HCT116 (cell line): ENCODE data around the gene TCAP. TPM values are rescaled to one million over a fixed set of nuclear protein-coding genes. Genes with fewer than 3 reads are reported as not detected.

Source experiments
- ATAC-seq: fragments of 200-7000 bp; cut with Tn5 transposase; 2 replicates; pipeline ENCODE4 v1.9.1; 2020; ENCODE audit warnings: mild to moderate bottlenecking, moderate library complexity
- BruUV-seq: library from RNA; stranded (reverse); fragments of 400-500 nt; replicated peaks from 2 replicates; lab custom pipeline; 2021; lab: Mats Ljungman, UMichigan
- CTCF ChIA-PET: fragments of 300-600 bp; sonication (Branson Sonifier 250); formaldehyde crosslinking; loops from one replicate; lab custom pipeline; 2021; ENCODE audit warnings: antibody characterized with exemption; lab: Charles Lee
- POLR2A ChIA-PET: fragments of 300-600, 350-600 bp; sonication (Branson Sonifier 250); formaldehyde crosslinking; loops from one replicate; lab custom pipeline; 2021; ENCODE audit warnings: antibody characterized with exemption; lab: Charles Lee
- RAD21 ChIA-PET, 2 experiments: fragments of 300-600 bp; sonication (Branson Sonifier 250); formaldehyde crosslinking; loops; one replicate each; lab custom pipeline; 2023; ENCODE audit warnings: low total read pairs in 2 of 2; ENCODE audit not compliant: uncharacterized antibody in 2 of 2, unreplicated experiment in 2 of 2, low non-redundant PET in 1 of 2; lab: Charles Lee
- DNase-seq: peaks from one replicate; pipeline ENCODE4 v3.0.0-alpha.2; 2010; ENCODE audit warnings: low read depth, low spot score
- H2AFZ ChIP-seq: fragments of 200-600 bp; shearing (Covaris generic), sonication (generic); 2 replicates; pipeline ENCODE4 v1.6.1; 2017; ENCODE audit warnings: low read depth, mixed run types, mixed read lengths, antibody characterized with exemption, low read length; ENCODE audit not compliant: poor library complexity, severe bottlenecking
- H3K27ac ChIP-seq: 2 replicates; pipeline ENCODE4 v1.5.1; 2012; ENCODE audit warnings: low read depth, low read length
- H3K27me3 ChIP-seq: fragments of 200-600 bp; sonication (generic); 2 replicates; pipeline ENCODE4 v1.6.1; 2016; ENCODE audit warnings: mixed run types, low read length, mixed read lengths; ENCODE audit not compliant: insufficient read depth
- H3K36me3 ChIP-seq, 2 experiments: fragments of 200-500 bp in 1 of 2; fragments of 200-600 bp in 1 of 2; sonication (Bioruptor generic) in 1 of 2; sonication (generic) in 1 of 2; 2 replicates each; pipeline versions ENCODE4 v1.5.1 to v1.6.1; 2014 to 2016; ENCODE audit warnings: low read length in 2 of 2, inconsistent platforms in 1 of 2, mixed read lengths in 1 of 2, mixed run types in 1 of 2; ENCODE audit not compliant: insufficient read depth in 2 of 2, control insufficient read depth in 1 of 2
- H3K4me1 ChIP-seq, 2 experiments: fragments of 200-600 bp in 1 of 2; sonication (generic) in 1 of 2; 2 replicates each; pipeline versions ENCODE4 v1.5.1 to v1.6.1; 2012 to 2017; ENCODE audit warnings: low read length in 2 of 2, inconsistent platforms in 1 of 2, mild to moderate bottlenecking in 1 of 2, mixed read lengths in 1 of 2, mixed run types in 1 of 2, moderate library complexity in 1 of 2; ENCODE audit not compliant: insufficient read depth in 2 of 2, control insufficient read depth in 1 of 2
- H3K4me2 ChIP-seq: fragments of 200-600 bp; sonication (generic); 2 replicates; pipeline ENCODE4 v1.6.1; 2017; ENCODE audit warnings: mixed run types, low read length, mixed read lengths
- H3K4me3 ChIP-seq, 2 experiments: fragments of 200-600 bp in 1 of 2; sonication (generic) in 1 of 2; replicated peaks in 1 of 2; 2 replicates each; pipeline ENCODE4 v1.5.1; 2011 to 2016; ENCODE audit warnings: low read length in 2 of 2, control low read depth in 1 of 2, low read depth in 1 of 2, mild to moderate bottlenecking in 1 of 2, mixed read lengths in 1 of 2, mixed run types in 1 of 2
- H3K79me2 ChIP-seq: fragments of 200-600 bp; sonication (generic); 2 replicates; pipeline ENCODE4 v1.6.1; 2017; ENCODE audit warnings: mild to moderate bottlenecking, mixed run types, low read length, moderate library complexity, mixed read lengths; ENCODE audit not compliant: insufficient read depth
- H3K9ac ChIP-seq: fragments of 200-600 bp; sonication (generic); 2 replicates; pipeline ENCODE4 v1.6.1; 2016; ENCODE audit warnings: low read length, mixed read lengths
- H3K9me2 ChIP-seq: fragments of 200-600 bp; sonication (generic), shearing (Covaris generic); 2 replicates; pipeline ENCODE4 v1.6.1; 2017; ENCODE audit warnings: mixed run types, mild to moderate bottlenecking, moderate library complexity; ENCODE audit not compliant: insufficient read depth
- H3K9me3 ChIP-seq, 2 experiments: fragments of 200-500 bp in 1 of 2; fragments of 200-600 bp in 1 of 2; sonication (Bioruptor generic) in 1 of 2; sonication (generic) in 1 of 2; 2 replicates each; pipeline ENCODE4 v1.6.1; 2014 to 2017; ENCODE audit warnings: low read length in 2 of 2, mixed read lengths in 2 of 2, inconsistent platforms in 1 of 2, low read depth in 1 of 2, mild to moderate bottlenecking in 1 of 2, mixed run types in 1 of 2, moderate library complexity in 1 of 2; ENCODE audit not compliant: control insufficient read depth in 1 of 2, insufficient read depth in 1 of 2
- H4K20me1 ChIP-seq: fragments of 200-600 bp; sonication (generic), shearing (Covaris generic); 2 replicates; pipeline ENCODE4 v1.6.1; 2017; ENCODE audit warnings: mixed run types, mild to moderate bottlenecking, moderate library complexity; ENCODE audit not compliant: insufficient read depth
- CBX3 ChIP-seq: IDR thresholded peaks from 2 replicates; pipeline ENCODE4 v1.6.1; 2012; ENCODE audit warnings: low read depth
- intact Hi-C: fragments of 100-400 bp; cut with micrococcal nuclease; formaldehyde crosslinking; loops from 2 replicates; pipeline ENCODE4 v1.10.0; 2022
- total RNA-seq: library from RNA; stranded (reverse); gene quantifications from one replicate; pipeline ENCODE4 v1.2.1, GENCODE V29; 2021; ENCODE audit not compliant: unreplicated experiment
- TF ChIP-seq, protein P1 (sequence below): IDR thresholded peaks from 2 replicates; pipeline ENCODE4 v1.6.1; 2011; ENCODE audit warnings: mild to moderate bottlenecking, low read length, moderate library complexity; ENCODE audit not compliant: insufficient replicate concordance; ENCODE audit errors: extremely low read depth
- TF ChIP-seq, protein P2 (sequence below): IDR thresholded peaks from 2 replicates; pipeline ENCODE4 v1.6.1; 2012; ENCODE audit warnings: low read depth

TCAP gene
- total RNA-seq, 1 experiment from 2014 or later = 1.5 TPM

DNA sequence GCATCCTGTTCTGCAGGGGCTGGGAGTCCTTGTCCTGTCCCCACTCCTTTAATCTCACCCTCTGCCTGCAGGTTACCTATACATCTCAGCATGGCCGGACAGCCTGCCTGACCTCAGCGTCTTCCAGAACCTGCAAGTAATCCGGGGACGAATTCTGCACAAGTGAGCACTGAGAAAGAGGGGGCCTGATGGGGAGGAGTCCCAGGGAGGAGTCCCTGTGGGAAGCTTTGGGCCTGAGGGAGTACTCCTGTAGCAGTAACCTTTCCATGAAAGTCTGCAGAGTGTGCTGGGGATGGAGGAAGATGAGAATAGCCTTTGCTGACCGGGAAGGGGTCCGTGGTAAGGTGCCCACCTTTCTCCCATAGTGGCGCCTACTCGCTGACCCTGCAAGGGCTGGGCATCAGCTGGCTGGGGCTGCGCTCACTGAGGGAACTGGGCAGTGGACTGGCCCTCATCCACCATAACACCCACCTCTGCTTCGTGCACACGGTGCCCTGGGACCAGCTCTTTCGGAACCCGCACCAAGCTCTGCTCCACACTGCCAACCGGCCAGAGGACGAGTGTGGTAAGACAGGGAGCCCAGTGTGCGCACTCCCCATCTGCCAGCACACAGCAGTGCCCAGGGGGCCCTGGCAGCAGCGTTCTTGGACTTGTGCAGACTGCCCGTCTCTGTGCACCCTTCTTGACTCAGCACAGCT is 50.4 kb downstream of the TCAP start:
- ATAC-seq (no peak), DNase-seq (no peak)
- no peak overlapping the region for H3K4me2 ChIP-seq
- CTCF ChIA-PET = interaction anchor here (2.1 kb wide), 1 partner anchor 14 kb away, joined by 4 read pairs; no protein-coding TSS in a partner anchor
- H3K27ac ChIP-seq = no peak overlapping the region
- H3K79me2 ChIP-seq = no peaks in the 10 kb centered on the region
- H3K27me3 ChIP-seq = no peaks in the 10 kb centered on the region
- no peak overlapping the region for H3K9ac ChIP-seq
- intact Hi-C loops = no loop called here
- BruUV-seq = no TSS peak
- H2AFZ ChIP-seq = no peak overlapping the region
- H3K4me3 ChIP-seq = no peak overlapping the region
- no peaks in the 10 kb centered on the region for H3K4me1 ChIP-seq
- POLR2A ChIA-PET = no interaction called here
- no peaks in the 10 kb centered on the region for H4K20me1 ChIP-seq
- TF ChIP-seq CBX3 = no peak
- TF ChIP-seq, protein P1, sequence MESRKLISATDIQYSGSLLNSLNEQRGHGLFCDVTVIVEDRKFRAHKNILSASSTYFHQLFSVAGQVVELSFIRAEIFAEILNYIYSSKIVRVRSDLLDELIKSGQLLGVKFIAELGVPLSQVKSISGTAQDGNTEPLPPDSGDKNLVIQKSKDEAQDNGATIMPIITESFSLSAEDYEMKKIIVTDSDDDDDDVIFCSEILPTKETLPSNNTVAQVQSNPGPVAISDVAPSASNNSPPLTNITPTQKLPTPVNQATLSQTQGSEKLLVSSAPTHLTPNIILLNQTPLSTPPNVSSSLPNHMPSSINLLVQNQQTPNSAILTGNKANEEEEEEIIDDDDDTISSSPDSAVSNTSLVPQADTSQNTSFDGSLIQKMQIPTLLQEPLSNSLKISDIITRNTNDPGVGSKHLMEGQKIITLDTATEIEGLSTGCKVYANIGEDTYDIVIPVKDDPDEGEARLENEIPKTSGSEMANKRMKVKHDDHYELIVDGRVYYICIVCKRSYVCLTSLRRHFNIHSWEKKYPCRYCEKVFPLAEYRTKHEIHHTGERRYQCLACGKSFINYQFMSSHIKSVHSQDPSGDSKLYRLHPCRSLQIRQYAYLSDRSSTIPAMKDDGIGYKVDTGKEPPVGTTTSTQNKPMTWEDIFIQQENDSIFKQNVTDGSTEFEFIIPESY = no peak
- TF ChIP-seq, protein P2, sequence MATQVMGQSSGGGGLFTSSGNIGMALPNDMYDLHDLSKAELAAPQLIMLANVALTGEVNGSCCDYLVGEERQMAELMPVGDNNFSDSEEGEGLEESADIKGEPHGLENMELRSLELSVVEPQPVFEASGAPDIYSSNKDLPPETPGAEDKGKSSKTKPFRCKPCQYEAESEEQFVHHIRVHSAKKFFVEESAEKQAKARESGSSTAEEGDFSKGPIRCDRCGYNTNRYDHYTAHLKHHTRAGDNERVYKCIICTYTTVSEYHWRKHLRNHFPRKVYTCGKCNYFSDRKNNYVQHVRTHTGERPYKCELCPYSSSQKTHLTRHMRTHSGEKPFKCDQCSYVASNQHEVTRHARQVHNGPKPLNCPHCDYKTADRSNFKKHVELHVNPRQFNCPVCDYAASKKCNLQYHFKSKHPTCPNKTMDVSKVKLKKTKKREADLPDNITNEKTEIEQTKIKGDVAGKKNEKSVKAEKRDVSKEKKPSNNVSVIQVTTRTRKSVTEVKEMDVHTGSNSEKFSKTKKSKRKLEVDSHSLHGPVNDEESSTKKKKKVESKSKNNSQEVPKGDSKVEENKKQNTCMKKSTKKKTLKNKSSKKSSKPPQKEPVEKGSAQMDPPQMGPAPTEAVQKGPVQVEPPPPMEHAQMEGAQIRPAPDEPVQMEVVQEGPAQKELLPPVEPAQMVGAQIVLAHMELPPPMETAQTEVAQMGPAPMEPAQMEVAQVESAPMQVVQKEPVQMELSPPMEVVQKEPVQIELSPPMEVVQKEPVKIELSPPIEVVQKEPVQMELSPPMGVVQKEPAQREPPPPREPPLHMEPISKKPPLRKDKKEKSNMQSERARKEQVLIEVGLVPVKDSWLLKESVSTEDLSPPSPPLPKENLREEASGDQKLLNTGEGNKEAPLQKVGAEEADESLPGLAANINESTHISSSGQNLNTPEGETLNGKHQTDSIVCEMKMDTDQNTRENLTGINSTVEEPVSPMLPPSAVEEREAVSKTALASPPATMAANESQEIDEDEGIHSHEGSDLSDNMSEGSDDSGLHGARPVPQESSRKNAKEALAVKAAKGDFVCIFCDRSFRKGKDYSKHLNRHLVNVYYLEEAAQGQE = no peak
- no peaks in the 10 kb centered on the region for H3K9me2 ChIP-seq
- peaks cover 0 to 23% of the 10 kb centered on the region in 2 experiments; a peak in 3 of 4 replicates for H3K36me3 ChIP-seq
- RAD21 ChIA-PET = no interaction called here
- H3K9me3 ChIP-seq = no peaks in the 10 kb centered on the region

Other genes starting within 250 kb of the TCAP start
- 55.7 TPM for gene MED1, start 214.1 kb upstream of the TCAP start, total RNA-seq
- 51.2 TPM for gene CDK12, start 203.9 kb upstream of the TCAP start, total RNA-seq
- not detected for gene NEUROD2, start 57.4 kb upstream of the TCAP start, total RNA-seq
- 0.49 TPM for gene PPP1R1B, start 38.4 kb upstream of the TCAP start, total RNA-seq
- 73.9 TPM for gene STARD3, start 28.2 kb upstream of the TCAP start, total RNA-seq
- gene PNMT, start 3.1 kb downstream of the TCAP start, total RNA-seq = not detected
- 15.2 TPM for gene PGAP3, start 22.7 kb downstream of the TCAP start, total RNA-seq
- 75.8 TPM for gene ERBB2, start 34.7 kb downstream of the TCAP start, total RNA-seq
- gene MIEN1, start 65.2 kb downstream of the TCAP start, total RNA-seq = 73.9 TPM
- 51.9 TPM for gene GRB7, start 72.6 kb downstream of the TCAP start, total RNA-seq
- 0.30 TPM for gene IKZF3, start 199.0 kb downstream of the TCAP start, total RNA-seq
- not detected for gene ZPBP2, start 202.9 kb downstream of the TCAP start, total RNA-seq